GM15510 (cell line): ENCODE measurements around the gene IVL.

Source experiments
- POLR2A ChIP-seq: IDR thresholded peaks from 3 replicates; pipeline ENCODE4 v1.6.1; 2011; ENCODE audit warnings: borderline replicate concordance; ENCODE audit not compliant: insufficient read length; ENCODE audit errors: extremely low read depth

The IVL gene, protein sequence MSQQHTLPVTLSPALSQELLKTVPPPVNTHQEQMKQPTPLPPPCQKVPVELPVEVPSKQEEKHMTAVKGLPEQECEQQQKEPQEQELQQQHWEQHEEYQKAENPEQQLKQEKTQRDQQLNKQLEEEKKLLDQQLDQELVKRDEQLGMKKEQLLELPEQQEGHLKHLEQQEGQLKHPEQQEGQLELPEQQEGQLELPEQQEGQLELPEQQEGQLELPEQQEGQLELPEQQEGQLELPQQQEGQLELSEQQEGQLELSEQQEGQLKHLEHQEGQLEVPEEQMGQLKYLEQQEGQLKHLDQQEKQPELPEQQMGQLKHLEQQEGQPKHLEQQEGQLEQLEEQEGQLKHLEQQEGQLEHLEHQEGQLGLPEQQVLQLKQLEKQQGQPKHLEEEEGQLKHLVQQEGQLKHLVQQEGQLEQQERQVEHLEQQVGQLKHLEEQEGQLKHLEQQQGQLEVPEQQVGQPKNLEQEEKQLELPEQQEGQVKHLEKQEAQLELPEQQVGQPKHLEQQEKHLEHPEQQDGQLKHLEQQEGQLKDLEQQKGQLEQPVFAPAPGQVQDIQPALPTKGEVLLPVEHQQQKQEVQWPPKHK

DNA sequence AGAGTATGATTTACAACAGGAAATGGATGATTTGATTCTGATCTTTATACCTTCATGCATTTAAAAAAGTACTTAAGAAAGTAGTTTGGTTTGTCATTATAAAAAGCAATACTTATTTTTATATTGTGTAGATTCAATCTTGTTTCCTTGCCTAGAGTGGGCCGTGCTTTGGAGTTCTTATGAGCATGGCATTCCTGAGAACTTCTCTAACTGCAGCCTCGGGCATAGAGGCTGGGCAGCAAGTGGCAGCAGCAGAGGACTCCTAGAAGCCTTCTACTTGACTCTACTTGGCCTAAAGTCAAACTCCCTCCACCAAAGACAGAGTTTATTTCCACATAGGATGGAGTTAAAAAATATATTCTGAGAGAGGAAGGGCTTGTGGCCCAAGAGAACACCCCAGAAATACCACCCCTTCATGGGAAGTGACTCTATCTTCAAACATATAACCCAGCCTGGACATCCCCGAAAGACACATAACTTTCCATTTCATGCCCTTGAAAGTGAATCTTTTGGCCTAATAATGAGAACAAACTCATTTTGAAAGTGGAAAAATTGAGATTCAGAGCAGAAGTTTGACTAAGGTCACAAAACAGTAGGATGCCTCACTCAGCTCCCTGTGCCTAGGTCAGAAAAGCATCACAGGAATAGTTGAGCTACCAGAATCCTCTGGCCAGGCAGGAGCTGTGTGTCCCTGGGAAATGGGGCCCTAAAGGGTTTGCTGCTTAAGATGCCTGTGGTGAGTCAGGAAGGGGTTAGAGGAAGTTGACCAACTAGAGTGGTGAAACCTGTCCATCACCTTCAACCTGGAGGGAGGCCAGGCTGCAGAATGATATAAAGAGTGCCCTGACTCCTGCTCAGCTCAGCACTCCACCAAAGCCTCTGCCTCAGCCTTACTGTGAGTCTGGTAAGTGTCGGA lies at the start of gene IVL:
Gene IVL, plus strand, starts transcription at position 861 of the 916 bp plus-strand sequence. CDS start 1,252 bp downstream, outside the sequence.
- TF ChIP-seq POLR2A: no peak

DNA sequence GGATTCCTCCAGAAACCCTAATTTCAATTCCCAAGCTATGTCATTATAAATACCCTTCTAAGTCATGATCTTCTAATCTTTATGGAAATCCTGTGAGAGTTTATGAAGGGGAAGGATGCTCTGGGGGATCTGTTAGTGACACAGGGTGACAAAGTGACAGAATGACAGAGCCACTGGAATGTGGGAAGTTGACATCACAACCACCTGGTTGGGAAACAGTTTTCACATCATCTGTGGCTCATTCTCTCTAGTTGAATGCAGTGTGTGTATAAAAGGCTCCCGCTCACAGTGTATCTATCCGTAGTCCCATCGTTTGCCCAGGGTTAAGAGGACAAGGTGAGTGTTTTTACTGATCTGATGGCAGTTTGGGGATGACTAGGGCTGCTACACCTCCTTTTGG lies 48.6 kb upstream of the IVL start, which contains the start of gene LCE7A:
Gene LCE7A, plus strand, starts transcription at position 301 of the 400 bp plus-strand sequence. CDS start 702 bp downstream, outside the sequence.
- TF ChIP-seq POLR2A: no peak

DNA sequence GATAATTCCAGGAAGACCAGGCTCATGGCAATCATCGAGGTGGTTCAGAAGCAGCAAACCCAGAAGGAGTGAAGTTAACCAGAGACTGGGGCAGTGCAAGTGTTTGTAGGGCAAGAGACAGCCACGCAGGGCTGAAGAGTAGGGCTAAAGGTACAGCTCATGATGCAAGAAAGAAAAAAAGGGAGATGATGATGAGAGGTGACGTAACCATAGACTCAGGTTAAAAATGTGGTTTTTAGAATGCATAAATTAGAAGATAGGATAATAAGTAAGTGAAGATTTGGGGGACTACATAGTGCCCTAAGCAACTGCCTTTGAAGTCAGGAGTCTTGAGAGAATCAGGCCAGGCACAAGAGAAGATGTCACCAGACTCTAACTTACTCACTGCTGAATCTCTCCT lies 48.2 kb upstream of the IVL start:
- no peak for TF ChIP-seq POLR2A

DNA sequence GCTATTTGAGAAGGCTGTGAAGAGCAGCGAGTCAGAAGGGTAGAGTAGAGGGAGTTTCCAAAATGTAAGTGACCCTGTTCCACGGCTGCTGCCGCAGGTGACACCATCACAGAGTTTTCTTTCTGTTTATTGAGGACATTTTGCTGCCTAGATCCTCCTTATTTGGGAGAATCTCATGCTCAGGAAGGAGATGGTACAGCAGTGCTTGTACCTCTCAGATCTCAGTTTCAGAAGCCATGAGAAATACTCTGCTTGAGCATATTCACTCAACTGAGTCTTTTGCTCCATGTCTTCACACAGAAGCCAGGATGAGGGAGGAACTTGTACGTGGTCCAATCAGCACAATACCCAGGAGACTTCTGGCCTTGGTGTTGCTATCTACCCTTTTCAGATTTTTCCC lies 47.0 kb upstream of the IVL start:
- no peak for TF ChIP-seq POLR2A

DNA sequence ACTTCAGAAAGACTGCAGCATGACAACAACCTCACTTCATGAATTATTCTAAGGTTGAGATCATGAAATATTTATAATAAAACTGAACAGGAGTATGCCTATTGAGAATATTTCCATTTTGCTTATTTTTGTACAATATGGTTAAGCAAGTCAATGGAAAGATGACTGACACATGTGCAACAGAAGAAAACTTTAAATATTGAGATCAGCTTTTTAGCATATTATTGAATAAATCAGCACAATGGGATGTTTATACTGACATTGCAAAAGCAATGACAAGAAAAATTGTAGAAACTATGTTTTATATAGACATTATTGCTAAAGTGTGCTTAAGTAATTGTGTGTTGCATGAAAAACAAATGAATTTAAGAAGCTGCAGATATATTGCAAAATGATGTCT lies 43.9 kb upstream of the IVL start:
- no peak for TF ChIP-seq POLR2A

DNA sequence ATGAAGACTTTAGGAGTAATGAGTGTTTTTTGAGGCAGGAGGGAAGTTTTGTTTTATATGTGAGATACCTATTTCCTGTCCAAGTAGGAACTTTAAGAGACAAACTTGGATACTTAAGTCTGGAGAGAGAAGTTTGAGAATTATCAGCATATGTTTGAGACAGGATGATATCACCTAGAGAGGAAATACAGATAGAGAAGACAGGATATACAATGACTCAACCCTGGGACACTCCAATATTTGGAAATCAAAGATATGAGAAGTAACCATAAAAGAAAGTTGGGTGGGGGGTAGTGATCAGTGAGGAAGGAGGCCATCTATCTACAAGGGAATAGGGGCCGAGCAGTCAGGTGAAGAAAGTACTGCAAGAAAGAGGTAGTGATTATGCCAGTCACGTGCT lies 42.0 kb upstream of the IVL start:
- no peak for TF ChIP-seq POLR2A

DNA sequence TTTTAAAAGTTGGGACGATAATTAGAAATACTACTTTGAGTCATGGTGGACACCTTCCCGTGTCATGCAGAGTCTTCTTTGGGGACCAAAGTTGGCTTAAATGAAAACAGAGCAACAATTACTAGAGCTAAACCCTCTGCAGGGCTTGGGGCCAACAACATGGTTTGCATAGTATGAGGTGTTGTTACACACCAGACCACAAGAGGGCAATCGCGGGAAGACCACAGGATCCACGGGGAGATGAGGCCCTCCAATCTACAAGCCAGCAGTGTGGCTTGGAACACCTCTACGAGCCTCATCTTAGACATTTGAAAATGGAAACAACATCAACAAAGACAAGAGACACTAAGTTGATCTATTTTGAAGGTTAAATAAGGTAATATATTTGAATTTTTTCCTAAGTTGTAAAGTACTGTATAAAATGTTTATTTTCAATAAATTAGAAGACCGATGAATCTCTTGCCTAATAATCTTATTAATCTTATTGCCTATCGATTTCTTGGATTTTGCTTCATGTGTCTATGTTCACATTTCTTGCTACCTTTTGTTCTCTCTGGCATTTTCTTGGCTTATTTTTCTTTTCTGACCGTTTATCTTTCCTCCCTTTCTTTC lies 38.4 kb upstream of the IVL start:
- TF ChIP-seq POLR2A: no peak

DNA sequence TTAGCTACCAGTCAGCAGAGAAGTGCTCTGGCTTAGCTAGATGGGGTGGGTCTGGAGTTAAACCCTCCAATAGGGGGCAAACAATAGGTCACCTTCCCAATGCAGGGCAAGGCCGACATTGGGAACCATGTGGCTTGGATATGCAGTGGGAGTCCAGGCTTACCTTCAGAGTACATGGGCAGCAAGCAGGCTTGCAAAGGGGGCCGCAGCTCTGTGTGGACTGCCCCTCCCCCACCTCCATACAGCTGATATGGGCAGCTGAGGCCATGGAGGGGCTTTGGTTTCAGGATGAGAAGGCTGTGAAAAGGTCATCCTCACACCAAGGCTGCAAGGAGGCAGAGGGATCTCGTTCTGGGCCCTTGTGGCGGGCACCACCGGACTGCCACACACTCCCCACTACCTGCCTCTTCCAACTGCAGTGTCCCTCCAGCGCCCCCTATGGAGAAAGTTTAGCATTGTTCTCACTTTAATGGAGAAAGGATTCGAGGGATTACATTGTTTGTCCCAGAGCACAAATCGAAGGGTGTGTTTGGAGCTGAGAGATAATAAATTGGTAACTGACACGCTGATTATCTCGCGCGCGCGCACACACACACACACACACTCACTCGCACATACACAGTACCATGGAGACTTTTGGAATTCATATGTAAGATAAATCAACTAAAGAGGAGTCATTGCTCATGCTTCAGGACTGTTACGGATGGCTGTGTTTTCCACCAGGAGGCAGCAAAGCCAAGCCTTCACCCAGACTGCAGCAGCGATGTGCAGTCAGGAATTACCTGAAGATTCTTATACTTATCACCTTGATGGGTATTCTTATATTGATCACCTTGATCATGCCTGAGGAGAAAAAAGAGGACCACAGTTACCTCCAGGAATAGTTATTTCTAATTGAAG lies 37.3 kb upstream of the IVL start:
- TF ChIP-seq POLR2A: no peak

DNA sequence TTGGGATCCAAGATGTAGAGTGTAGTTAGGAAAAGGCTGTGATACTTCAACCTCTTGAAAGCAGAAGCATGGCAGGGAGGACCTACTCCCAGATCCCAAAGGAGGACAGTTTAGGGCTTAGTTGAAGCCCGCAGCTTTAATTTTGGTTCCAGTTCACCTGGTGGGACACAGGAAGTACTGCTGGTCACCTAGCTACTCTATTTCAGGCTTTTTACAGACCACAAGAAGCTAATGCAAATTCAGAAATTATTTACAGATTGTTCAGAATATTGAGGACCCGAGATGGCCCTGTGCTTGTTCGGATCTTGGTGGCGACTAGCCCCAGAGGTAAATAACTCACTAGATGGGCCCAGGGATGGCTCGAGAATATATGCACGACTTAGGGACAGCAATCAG lies 36.6 kb upstream of the IVL start:
- no peak for TF ChIP-seq POLR2A

DNA sequence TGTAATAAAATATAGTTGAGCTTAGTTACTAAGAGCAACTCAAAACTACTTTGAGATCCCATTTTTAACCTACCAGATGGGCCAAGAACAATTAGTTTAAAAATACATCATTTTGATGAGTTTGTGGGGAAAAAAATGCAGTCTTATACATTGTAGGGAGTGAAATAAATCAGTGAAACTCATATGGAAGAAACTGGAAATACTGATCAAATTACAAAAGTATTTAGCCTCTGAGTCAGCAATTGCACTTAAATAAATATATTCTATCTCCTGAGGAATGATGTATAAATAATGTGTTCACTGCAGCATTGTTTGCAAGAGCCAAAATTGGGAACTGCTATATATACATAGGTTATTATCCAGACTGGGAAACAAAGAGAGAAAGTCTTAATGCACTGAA lies 34.9 kb upstream of the IVL start:
- TF ChIP-seq POLR2A: no peak

DNA sequence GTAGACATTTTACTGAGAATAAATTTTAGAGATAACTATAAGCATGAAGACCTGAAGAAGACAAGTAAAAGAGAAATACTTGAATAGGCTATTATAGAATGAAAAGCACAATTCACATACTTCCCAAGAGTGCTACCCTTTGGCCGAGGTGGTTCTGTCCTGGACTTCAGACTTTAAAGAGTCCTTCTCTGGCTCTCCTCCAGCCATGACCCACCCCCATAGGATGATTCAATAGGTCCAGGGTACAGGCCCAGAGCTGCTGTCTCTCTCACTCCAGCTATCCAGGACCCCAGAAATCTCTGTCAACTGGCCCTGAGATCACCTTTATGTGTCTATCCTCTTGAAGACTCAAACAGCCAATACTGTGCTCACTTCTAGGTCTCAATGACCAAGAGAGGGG lies 31.5 kb upstream of the IVL start:
- no peak for TF ChIP-seq POLR2A

DNA sequence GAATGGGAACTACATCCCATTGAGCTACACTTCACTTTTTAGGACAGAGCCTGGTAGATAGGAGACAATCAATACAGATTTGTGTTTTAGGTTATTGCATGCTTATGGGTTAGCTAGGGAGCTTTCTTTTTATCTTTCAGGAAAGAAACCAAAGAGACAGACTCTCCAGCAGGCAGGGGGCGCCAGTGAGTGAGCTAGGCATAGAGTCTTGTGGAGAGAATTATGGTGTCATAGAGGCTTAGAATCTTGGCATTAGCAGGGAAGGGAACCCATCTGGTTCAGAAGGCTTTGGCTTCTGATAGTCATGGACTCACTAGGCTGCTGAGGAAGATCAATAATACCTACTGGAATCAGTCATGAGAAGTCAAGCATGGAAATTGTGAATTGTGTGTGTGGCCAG lies 30.3 kb upstream of the IVL start, which contains the start of gene SMCP:
Gene SMCP, plus strand, starts transcription at position 281 of the 400 bp plus-strand sequence. CDS start 6,101 bp downstream, outside the sequence.
- TF ChIP-seq POLR2A: no peak

DNA sequence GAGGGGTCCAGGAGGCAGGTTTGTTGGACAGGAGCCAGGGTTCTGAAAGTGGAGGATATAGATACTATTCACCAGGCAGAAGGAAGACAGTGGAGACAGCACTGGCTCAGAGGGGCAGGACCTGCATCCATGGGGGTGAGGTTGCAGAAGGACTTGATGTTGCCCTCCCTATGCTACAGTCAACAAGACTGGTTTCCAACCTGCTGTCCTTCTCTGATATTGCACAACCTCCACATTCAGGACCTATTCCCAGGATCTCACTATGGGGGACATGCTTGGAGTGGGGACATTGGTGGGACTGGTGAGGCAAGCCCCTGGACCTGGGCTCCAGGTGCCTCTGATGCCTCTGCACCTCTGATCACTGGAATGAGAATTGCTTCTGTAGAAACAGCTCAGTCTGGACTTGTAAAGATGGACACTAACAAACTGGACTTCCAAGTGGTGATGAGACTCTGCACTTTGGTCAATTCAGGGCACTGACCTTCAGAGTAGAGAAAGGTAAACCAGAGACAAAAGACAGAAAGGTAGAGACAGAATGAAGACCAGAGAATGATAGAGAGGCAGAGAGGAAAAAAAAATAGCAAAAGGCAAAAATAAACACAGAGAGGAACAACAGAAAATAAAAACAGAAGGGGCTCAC lies 28.7 kb upstream of the IVL start:
- TF ChIP-seq POLR2A: no peak
